ENCODE results near the gene LZTR1. TPM values are rescaled to one million over a fixed set of nuclear protein-coding genes. Genes with fewer than 3 reads are reported as not detected.
"Not testable (repeated sequence)": the region's sequence is repeated elsewhere in the genome, so short reads cannot be mapped to it uniquely, and the experiment has no call there.

Gene LZTR1
- total and polyA plus RNA-seq, 10 of the 15 experiments (the other 5 are each of a cell fraction or from before 2014, with no cell fraction given), result 0.82 to 50.3 (median 19.3) TPM

GRCh38 chr22:21038405-21038804, 56.3 kb downstream of the LZTR1 start:
- Histone ChIP-seq H2AFZ (ENCODE audit: control insufficient read depth, low read depth, low read length) (no peak overlapping the region), H3K79me2 (ENCODE audit: control insufficient read depth, insufficient read depth, low read length) (no peaks in the 10 kb centered on the region), H4K20me1 (ENCODE audit: control insufficient read depth, insufficient read depth) (no peaks in the 10 kb centered on the region), H3K4me3 (no peak overlapping the region), H3K27me3 (replicated peaks in 1 of 2; ENCODE audit: control insufficient read depth in 2 of 2, insufficient read depth in 2 of 2, low read length in 1 of 2) (no peaks in the 10 kb centered on the region), H3K4me1 (ENCODE audit: control insufficient read depth, insufficient read depth, low read length) (peaks cover 5% of the 10 kb centered on the region), H3K9ac (ENCODE audit: control insufficient read depth, insufficient read depth, low read length) (no peak overlapping the region), H3K4me2 (ENCODE audit: control insufficient read depth, insufficient read depth) (no peak overlapping the region), H3K9me3 (replicated peaks; ENCODE audit: control insufficient read depth, insufficient read depth, low read length) (no peaks in the 10 kb centered on the region), H3K36me3 (ENCODE audit: control insufficient read depth in 2 of 2, insufficient read depth in 2 of 2, low read length in 1 of 2) (no peaks in the 10 kb centered on the region), H3K27ac (ENCODE audit: control insufficient read depth, insufficient read depth) (no peak overlapping the region)
- TF ChIP-seq PRDM15 (CRISPR knock-in tag; IDR thresholded peaks at IDR 0.05), result no peak
- TF ChIP-seq GABPA (IDR thresholded peaks at IDR 0.05; ENCODE audit: low read depth), result no peak
- no peak for TF ChIP-seq CHD1 (IDR thresholded peaks at IDR 0.05; ENCODE audit: low read depth, low read length)
- no peak for TF ChIP-seq SREBF1 (IDR thresholded peaks at IDR 0.05; ENCODE audit: low read length)
- no peak for TF ChIP-seq FOS (IDR thresholded peaks at IDR 0.05; ENCODE audit: borderline replicate concordance, extremely low read depth, insufficient read length)
- no peak for TF ChIP-seq ZNF24 (IDR thresholded peaks at IDR 0.05)
- TF ChIP-seq NFYA (IDR thresholded peaks at IDR 0.05; ENCODE audit: borderline replicate concordance, low read depth, low read length), result no peak
- no peak for TF ChIP-seq POLR2A (IDR thresholded peaks at IDR 0.05; ENCODE audit: low read depth, low read length)
- TF ChIP-seq KDM1A (IDR thresholded peaks at IDR 0.05; ENCODE audit: borderline replicate concordance), result no peak
- no peak for TF ChIP-seq PML (IDR thresholded peaks at IDR 0.05; ENCODE audit: low read length)
- no peak for TF ChIP-seq BACH1 (IDR thresholded peaks at IDR 0.05; ENCODE audit: borderline replicate concordance)
- TF ChIP-seq ZNF384 (IDR thresholded peaks at IDR 0.05; ENCODE audit: borderline replicate concordance, low read depth, low read length), result no peak
- no peak for TF ChIP-seq KAT2A (conservative IDR thresholded peaks at IDR 0.05; ENCODE audit: control insufficient read depth, low read depth, low read length)
- TF ChIP-seq RUNX3 (IDR thresholded peaks at IDR 0.05; ENCODE audit: low read length), result no peak
- TF ChIP-seq ATF2 (IDR thresholded peaks at IDR 0.05; ENCODE audit: low read length), result no peak
- ATAC-seq (no peak), FAIRE-seq (no peak), DNase-seq (ENCODE audit: low read depth, low spot score) (no peak)
- RAD21 ChIA-PET (ENCODE audit: unreplicated experiment), result no interaction called here
- intact Hi-C loops (cut with micrococcal nuclease; ENCODE audit: unreplicated experiment), result no loop called here
- in situ Hi-C loops (cut with MboI), result no loop called here
- WGBS (ENCODE audit: insufficient coverage, insufficient replicate concordance, low lambda C conversion rate, missing lambda C conversion rate), result 50% methylated on average over 2 of the region's 2 CpGs
- BruUV-seq (replicated peaks), result no TSS peak
- CTCF ChIA-PET, result no interaction called here
- SMC1A ChIA-PET (ENCODE audit: uncharacterized antibody, unreplicated experiment), result no interaction called here
- POLR2A ChIA-PET, result no interaction called here

GRCh38 chr22:21039158-21039557, 57.1 kb downstream of the LZTR1 start:
- BruUV-seq (replicated peaks); POLR2A ChIA-PET; RAD21 ChIA-PET (ENCODE audit: unreplicated experiment); ATAC-seq; SMC1A ChIA-PET (ENCODE audit: uncharacterized antibody, unreplicated experiment); H3K4me2 ChIP-seq (ENCODE audit: control insufficient read depth, insufficient read depth); H3K4me3 ChIP-seq; H3K4me1 ChIP-seq (ENCODE audit: control insufficient read depth, insufficient read depth, low read length); H3K27me3 ChIP-seq (replicated peaks in 1 of 2; ENCODE audit: control insufficient read depth in 2 of 2, insufficient read depth in 2 of 2, low read length in 1 of 2); CTCF ChIA-PET; H3K9ac ChIP-seq (ENCODE audit: control insufficient read depth, insufficient read depth, low read length); in situ Hi-C loops (cut with MboI); H3K27ac ChIP-seq (ENCODE audit: control insufficient read depth, insufficient read depth); H3K36me3 ChIP-seq (ENCODE audit: control insufficient read depth in 2 of 2, insufficient read depth in 2 of 2, low read length in 1 of 2); DNase-seq (ENCODE audit: low read depth, low spot score); FAIRE-seq; H3K9me3 ChIP-seq (replicated peaks; ENCODE audit: control insufficient read depth, insufficient read depth, low read length); H3K79me2 ChIP-seq (ENCODE audit: control insufficient read depth, insufficient read depth, low read length); H4K20me1 ChIP-seq (ENCODE audit: control insufficient read depth, insufficient read depth); H2AFZ ChIP-seq (ENCODE audit: control insufficient read depth, low read depth, low read length); intact Hi-C loops (cut with micrococcal nuclease; ENCODE audit: unreplicated experiment): not testable (repeated sequence)
- WGBS (ENCODE audit: insufficient coverage, insufficient replicate concordance, low lambda C conversion rate, missing lambda C conversion rate), result 48% methylated on average over 5 of the region's 5 CpGs
